Stimulated activated CD8-positive, alpha-beta memory T cell treated with anti-CD3 and anti-CD28 coated beads, Interleukin-7, amount 100 ng/mL, for 24 hours (primary cell): ENCODE measurements around the gene RAPGEF4.

Source experiments
- DNase-seq: peaks from one replicate; pipeline ENCODE4 v3.0.0-alpha.2; 2020; ENCODE audit warnings: low read depth

RAPGEF4 gene

GRCh38 chr2:172823261-172823850 is 87.7 kb downstream of the RAPGEF4 start:
- DNase-seq = no peak

GRCh38 chr2:172826522-172826921 is 90.9 kb downstream of the RAPGEF4 start:
- DNase-seq = no peak

GRCh38 chr2:172829229-172829628 is 93.6 kb downstream of the RAPGEF4 start:
- DNase-seq = no peak

GRCh38 chr2:172830482-172830881 is 94.8 kb downstream of the RAPGEF4 start:
- no peak for DNase-seq

GRCh38 chr2:172833898-172834297 is 98.3 kb downstream of the RAPGEF4 start:
- DNase-seq = no peak

GRCh38 chr2:172834881-172835280 is 99.2 kb downstream of the RAPGEF4 start:
- no peak for DNase-seq

GRCh38 chr2:172836347-172836821 is 100.7 kb downstream of the RAPGEF4 start:
- DNase-seq = no peak

- no peak for DNase-seq
These were observed 101.2 kb downstream of the RAPGEF4 start for GRCh38 chr2:172836827-172837226.

GRCh38 chr2:172839446-172839845 is 103.8 kb downstream of the RAPGEF4 start:
- DNase-seq = no peak

- DNase-seq = no peak
These were observed 107.0 kb downstream of the RAPGEF4 start for GRCh38 chr2:172842511-172843265.

GRCh38 chr2:172843266-172843582 is 107.6 kb downstream of the RAPGEF4 start:
- DNase-seq = no peak

GRCh38 chr2:172843902-172844715 is 108.5 kb downstream of the RAPGEF4 start:
- DNase-seq = no peak

- no peak for DNase-seq
These were observed 109.5 kb downstream of the RAPGEF4 start for GRCh38 chr2:172845028-172845630.

- no peak for DNase-seq
These were observed 110.9 kb downstream of the RAPGEF4 start for GRCh38 chr2:172846551-172846950.

- no peak for DNase-seq
These were observed 111.5 kb downstream of the RAPGEF4 start for GRCh38 chr2:172847188-172847587.

GRCh38 chr2:172848519-172848918 is 112.9 kb downstream of the RAPGEF4 start:
- no peak for DNase-seq

GRCh38 chr2:172849519-172850217 is 114.0 kb downstream of the RAPGEF4 start:
- no peak for DNase-seq

- no peak for DNase-seq
These were observed 119.9 kb downstream of the RAPGEF4 start for GRCh38 chr2:172855588-172855987.

- no peak for DNase-seq
These were observed 121.0 kb downstream of the RAPGEF4 start for GRCh38 chr2:172856606-172857005.

- no peak for DNase-seq
These were observed 122.8 kb downstream of the RAPGEF4 start for GRCh38 chr2:172858473-172858745.

- DNase-seq = no peak
These were observed 124.1 kb downstream of the RAPGEF4 start for GRCh38 chr2:172859581-172860335.

- DNase-seq = no peak
These were observed 124.7 kb downstream of the RAPGEF4 start for GRCh38 chr2:172860336-172860707.
